ENCODE measurements around the gene MICU1. TPM values are rescaled to one million over a fixed set of nuclear protein-coding genes. Genes with fewer than 3 reads are reported as not detected.
"Not testable (repeated sequence)": the region's sequence is repeated elsewhere in the genome, so short reads cannot be mapped to it uniquely, and the experiment has no call there.

Gene MICU1
- total and polyA plus RNA-seq, 10 of the 15 experiments (the other 5 are each of a cell fraction or from before 2014, with no cell fraction given), result 18.2 to 36.4 (median 22.2) TPM

GRCh38 chr10:72395581-72395980 is 230.3 kb downstream of the MICU1 start:
- RAD21 ChIA-PET (ENCODE audit: unreplicated experiment); FAIRE-seq; DNase-seq (ENCODE audit: low read depth, low spot score); H2AFZ ChIP-seq (ENCODE audit: control insufficient read depth, low read depth, low read length); H3K36me3 ChIP-seq (ENCODE audit: control insufficient read depth in 2 of 2, insufficient read depth in 2 of 2, low read length in 1 of 2); H3K9ac ChIP-seq (ENCODE audit: control insufficient read depth, insufficient read depth, low read length); SMC1A ChIA-PET (ENCODE audit: uncharacterized antibody, unreplicated experiment); intact Hi-C loops (cut with micrococcal nuclease; ENCODE audit: unreplicated experiment); ATAC-seq; CTCF ChIA-PET; H3K9me3 ChIP-seq (replicated peaks; ENCODE audit: control insufficient read depth, insufficient read depth, low read length); H3K4me2 ChIP-seq (ENCODE audit: control insufficient read depth, insufficient read depth); H3K4me3 ChIP-seq; in situ Hi-C loops (cut with MboI); POLR2A ChIA-PET; H3K27ac ChIP-seq (ENCODE audit: control insufficient read depth, insufficient read depth); H3K4me1 ChIP-seq (ENCODE audit: control insufficient read depth, insufficient read depth, low read length); BruUV-seq (replicated peaks); H3K27me3 ChIP-seq (replicated peaks in 1 of 2; ENCODE audit: control insufficient read depth in 2 of 2, insufficient read depth in 2 of 2, low read length in 1 of 2); H3K79me2 ChIP-seq (ENCODE audit: control insufficient read depth, insufficient read depth, low read length); H4K20me1 ChIP-seq (ENCODE audit: control insufficient read depth, insufficient read depth): not testable (repeated sequence)
- 94% methylated on average over 3 of the region's 3 CpGs for WGBS (ENCODE audit: insufficient coverage, insufficient replicate concordance, low lambda C conversion rate, missing lambda C conversion rate)

- no peak for ATAC-seq
- Histone ChIP-seq H3K36me3 (ENCODE audit: control insufficient read depth in 2 of 2, insufficient read depth in 2 of 2, low read length in 1 of 2) (no peaks in the 10 kb centered on the region), H3K27ac (ENCODE audit: control insufficient read depth, insufficient read depth) (no peak overlapping the region), H3K27me3 (replicated peaks in 1 of 2; ENCODE audit: control insufficient read depth in 2 of 2, insufficient read depth in 2 of 2, low read length in 1 of 2) (no peaks in the 10 kb centered on the region), H3K9ac (ENCODE audit: control insufficient read depth, insufficient read depth, low read length) (no peak overlapping the region), H3K79me2 (ENCODE audit: control insufficient read depth, insufficient read depth, low read length) (no peaks in the 10 kb centered on the region), H4K20me1 (ENCODE audit: control insufficient read depth, insufficient read depth) (no peaks in the 10 kb centered on the region), H3K4me3 (no peak overlapping the region), H3K4me2 (ENCODE audit: control insufficient read depth, insufficient read depth) (no peak overlapping the region), H2AFZ (ENCODE audit: control insufficient read depth, low read depth, low read length) (no peak overlapping the region), H3K9me3 (replicated peaks; ENCODE audit: control insufficient read depth, insufficient read depth, low read length) (no peaks in the 10 kb centered on the region), H3K4me1 (ENCODE audit: control insufficient read depth, insufficient read depth, low read length) (no peaks in the 10 kb centered on the region)
- FAIRE-seq, result no peak
- no peak for TF ChIP-seq NBN (IDR thresholded peaks at IDR 0.05)
- SMC1A ChIA-PET (ENCODE audit: uncharacterized antibody, unreplicated experiment), result no interaction called here
- POLR2A ChIA-PET, result no interaction called here
- 35% methylated on average over 1 of the region's 1 CpG for WGBS (ENCODE audit: insufficient coverage, insufficient replicate concordance, low lambda C conversion rate, missing lambda C conversion rate)
- intact Hi-C loops (cut with micrococcal nuclease; ENCODE audit: unreplicated experiment), result no loop called here
- DNase-seq (ENCODE audit: low read depth, low spot score), result no peak
- CTCF ChIA-PET, result no interaction called here
- in situ Hi-C loops (cut with MboI), result no loop called here
- RAD21 ChIA-PET (ENCODE audit: unreplicated experiment), result no interaction called here
- no TSS peak for BruUV-seq (replicated peaks)
Observed at GRCh38 chr10:72392571-72392970, 233.3 kb downstream of the MICU1 start.

GRCh38 chr10:72390764-72391163 is 235.1 kb downstream of the MICU1 start:
- TF ChIP-seq SKIL (IDR thresholded peaks at IDR 0.05; ENCODE audit: low read depth, poor library complexity, severe bottlenecking) (no peak), SREBF1 (IDR thresholded peaks at IDR 0.05; ENCODE audit: low read length) (no peak), ATF7 (IDR thresholded peaks at IDR 0.05; ENCODE audit: low read depth) (no peak)
- ChIA-PET CTCF (no interaction called here), RAD21 (ENCODE audit: unreplicated experiment) (no interaction called here), SMC1A (ENCODE audit: uncharacterized antibody, unreplicated experiment) (no interaction called here), POLR2A (no interaction called here)
- Histone ChIP-seq H3K4me1 (ENCODE audit: control insufficient read depth, insufficient read depth, low read length) (no peaks in the 10 kb centered on the region), H3K79me2 (ENCODE audit: control insufficient read depth, insufficient read depth, low read length) (no peaks in the 10 kb centered on the region), H3K9me3 (replicated peaks; ENCODE audit: control insufficient read depth, insufficient read depth, low read length) (no peaks in the 10 kb centered on the region), H3K4me3 (no peak overlapping the region), H2AFZ (ENCODE audit: control insufficient read depth, low read depth, low read length) (no peak overlapping the region), H3K9ac (ENCODE audit: control insufficient read depth, insufficient read depth, low read length) (no peak overlapping the region), H3K27ac (ENCODE audit: control insufficient read depth, insufficient read depth) (no peak overlapping the region), H3K27me3 (replicated peaks in 1 of 2; ENCODE audit: control insufficient read depth in 2 of 2, insufficient read depth in 2 of 2, low read length in 1 of 2) (no peaks in the 10 kb centered on the region), H3K36me3 (ENCODE audit: control insufficient read depth in 2 of 2, insufficient read depth in 2 of 2, low read length in 1 of 2) (no peaks in the 10 kb centered on the region), H3K4me2 (ENCODE audit: control insufficient read depth, insufficient read depth) (no peak overlapping the region), H4K20me1 (ENCODE audit: control insufficient read depth, insufficient read depth) (no peaks in the 10 kb centered on the region)
- no peak for FAIRE-seq
- ATAC-seq, result no peak
- DNase-seq (ENCODE audit: low read depth, low spot score), result no peak
- intact Hi-C loops (cut with micrococcal nuclease; ENCODE audit: unreplicated experiment), result no loop called here
- BruUV-seq (replicated peaks), result no TSS peak
- in situ Hi-C loops (cut with MboI), result no loop called here
- 84% methylated on average over 2 of the region's 2 CpGs for WGBS (ENCODE audit: insufficient coverage, insufficient replicate concordance, low lambda C conversion rate, missing lambda C conversion rate)

Data from GM12878 (cell line).